Measurements from ENCODE around the gene SETX.

SETX gene

DNA sequence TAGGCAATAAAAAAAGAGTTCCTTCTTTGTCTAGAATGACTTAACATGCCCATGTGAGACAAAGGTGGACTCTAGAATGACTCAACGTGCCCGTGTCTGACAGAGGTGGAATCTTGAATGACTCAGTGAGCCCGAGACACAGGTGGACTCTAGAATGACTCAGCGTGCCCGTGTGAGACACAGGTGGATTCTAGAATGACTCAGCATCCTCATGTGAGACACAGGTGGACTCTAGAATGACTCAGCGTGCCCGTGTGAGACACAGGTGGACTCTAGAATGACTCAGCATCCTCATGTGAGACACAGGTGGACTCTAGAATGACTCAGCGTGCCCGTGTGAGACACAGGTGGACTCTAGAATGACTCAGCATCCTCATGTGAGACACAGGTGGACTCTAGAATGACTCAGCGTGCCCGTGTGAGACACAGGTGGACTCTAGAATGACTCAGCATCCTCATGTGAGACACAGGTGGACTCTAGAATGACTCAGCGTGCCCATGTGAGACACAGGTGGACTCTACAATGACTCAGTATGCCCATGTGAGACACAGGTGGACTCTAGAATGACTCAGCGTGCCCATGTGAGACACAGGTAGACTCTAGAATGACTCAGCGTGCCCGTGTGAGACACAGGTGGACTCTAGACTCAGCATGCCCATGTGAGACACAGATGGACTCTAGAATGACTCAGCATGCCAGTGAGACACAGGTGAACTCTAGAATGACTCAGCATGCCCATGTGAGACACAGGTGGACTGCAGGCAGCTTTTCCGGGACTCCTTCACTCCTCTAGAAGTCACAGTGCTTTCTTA is 84.9 kb downstream of the SETX start:
- DNase-seq, result peak; percentile 5

GRCh38 chr9:132268725-132269352 is 85.9 kb downstream of the SETX start:
- no peak for DNase-seq

GRCh38 chr9:132267660-132268059 is 87.1 kb downstream of the SETX start:
- no peak for DNase-seq

DNA sequence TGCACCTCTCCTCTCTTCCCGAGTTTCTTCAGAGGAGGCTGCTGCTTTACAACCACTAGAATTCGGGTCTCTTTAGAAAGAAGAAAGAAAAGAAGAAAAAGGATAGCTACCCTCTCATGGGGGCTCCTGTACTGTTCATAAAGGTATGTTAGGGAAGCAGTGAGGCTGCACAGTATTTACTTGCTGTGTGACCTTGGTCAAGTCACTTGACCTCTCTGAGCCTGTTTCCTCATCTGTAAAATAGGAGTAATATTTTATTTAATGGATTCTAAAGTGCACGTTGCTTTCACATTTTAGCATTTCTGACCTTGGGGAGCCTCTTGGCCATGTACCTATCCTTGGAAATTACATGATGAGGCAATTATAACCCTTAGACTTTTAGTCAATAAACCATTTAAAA is 88.8 kb downstream of the SETX start:
- DNase-seq, result no peak

- DNase-seq, result no peak
Measured at GRCh38 chr9:132260846-132261245, 93.9 kb downstream of the SETX start.

DNA sequence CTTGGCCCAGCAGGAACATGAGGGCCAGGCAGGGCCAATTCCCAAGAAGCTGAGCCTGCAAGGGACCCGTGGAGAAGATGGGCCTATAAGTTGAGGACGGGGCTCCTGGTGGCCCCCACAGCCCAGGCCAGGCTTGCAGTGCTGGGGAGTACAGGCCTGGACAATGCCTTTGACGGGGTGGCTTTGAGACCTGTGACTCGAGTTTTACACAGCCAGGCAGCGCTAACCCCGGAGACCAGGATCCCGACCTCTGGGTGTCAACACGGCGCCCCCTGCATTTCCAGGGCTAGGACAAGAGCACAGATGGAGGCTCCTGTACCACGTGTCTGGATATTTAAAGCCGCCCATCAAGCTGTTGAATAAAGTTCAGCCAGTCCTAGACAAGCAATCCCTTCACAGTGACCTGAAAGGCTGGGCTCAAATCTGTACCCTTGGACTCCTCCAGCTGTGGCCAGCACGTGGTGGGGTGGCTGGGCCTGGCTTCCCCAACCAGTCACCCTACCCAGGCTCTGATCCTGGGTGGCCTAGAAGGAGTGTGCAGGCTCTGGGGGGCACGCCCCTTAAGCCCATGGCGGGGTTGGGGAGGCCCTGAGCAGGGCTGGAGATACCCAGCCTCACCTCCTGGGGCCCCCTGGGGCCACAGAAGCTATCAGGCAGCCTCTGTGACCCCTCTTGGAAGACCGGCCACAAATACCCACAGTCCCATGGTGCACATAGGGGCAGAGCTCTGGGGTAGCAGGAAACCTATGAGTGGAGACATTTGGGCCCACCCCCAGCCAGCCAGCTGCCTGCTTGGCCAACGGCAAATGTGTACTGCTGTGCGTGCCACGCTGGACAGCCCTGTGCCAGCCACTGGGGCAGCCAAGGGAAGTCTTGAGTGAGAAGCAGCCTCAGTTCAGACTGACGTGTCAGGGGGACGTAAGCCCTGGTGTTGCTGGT is 104.2 kb downstream of the SETX start:
- no peak for DNase-seq

GRCh38 chr9:132249690-132250089 is 105.1 kb downstream of the SETX start:
- DNase-seq, result no peak

- DNase-seq, result no peak
Measured at GRCh38 chr9:132249123-132249522, 105.7 kb downstream of the SETX start.

- DNase-seq, result no peak
Measured at GRCh38 chr9:132247942-132248341, 106.8 kb downstream of the SETX start.

- DNase-seq, result no peak
Measured at GRCh38 chr9:132245465-132245864, 109.3 kb downstream of the SETX start.

- no peak for DNase-seq
Measured at GRCh38 chr9:132244582-132245455, 110.0 kb downstream of the SETX start.

- no peak for DNase-seq
Measured at GRCh38 chr9:132243156-132244074, 111.4 kb downstream of the SETX start.

- no peak for DNase-seq
Measured at GRCh38 chr9:132242621-132243155, 112.1 kb downstream of the SETX start.

DNA sequence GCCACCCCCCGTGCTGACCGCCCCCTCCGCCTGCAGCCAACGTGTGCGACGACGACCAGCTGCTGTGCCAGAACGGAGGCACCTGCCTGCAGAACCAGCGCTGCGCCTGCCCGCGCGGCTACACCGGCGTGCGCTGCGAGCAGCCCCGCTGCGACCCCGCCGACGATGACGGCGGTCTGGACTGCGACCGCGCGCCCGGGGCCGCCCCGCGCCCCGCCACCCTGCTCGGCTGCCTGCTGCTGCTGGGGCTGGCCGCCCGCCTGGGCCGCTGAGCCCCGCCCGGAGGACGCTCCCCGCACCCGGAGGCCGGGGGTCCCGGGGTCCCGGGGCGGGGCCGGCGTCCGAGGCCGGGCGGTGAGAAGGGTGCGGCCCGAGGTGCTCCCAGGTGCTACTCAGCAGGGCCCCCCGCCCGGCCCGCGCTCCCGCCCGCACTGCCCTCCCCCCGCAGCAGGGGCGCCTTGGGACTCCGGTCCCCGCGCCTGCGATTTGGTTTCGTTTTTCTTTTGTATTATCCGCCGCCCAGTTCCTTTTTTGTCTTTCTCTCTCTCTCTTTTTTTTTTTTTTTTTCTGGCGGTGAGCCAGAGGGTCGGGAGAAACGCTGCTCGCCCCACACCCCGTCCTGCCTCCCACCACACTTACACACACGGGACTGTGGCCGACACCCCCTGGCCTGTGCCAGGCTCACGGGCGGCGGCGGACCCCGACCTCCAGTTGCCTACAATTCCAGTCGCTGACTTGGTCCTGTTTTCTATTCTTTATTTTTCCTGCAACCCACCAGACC is 112.8 kb downstream of the SETX start:
- DNase-seq, result no peak

DNA sequence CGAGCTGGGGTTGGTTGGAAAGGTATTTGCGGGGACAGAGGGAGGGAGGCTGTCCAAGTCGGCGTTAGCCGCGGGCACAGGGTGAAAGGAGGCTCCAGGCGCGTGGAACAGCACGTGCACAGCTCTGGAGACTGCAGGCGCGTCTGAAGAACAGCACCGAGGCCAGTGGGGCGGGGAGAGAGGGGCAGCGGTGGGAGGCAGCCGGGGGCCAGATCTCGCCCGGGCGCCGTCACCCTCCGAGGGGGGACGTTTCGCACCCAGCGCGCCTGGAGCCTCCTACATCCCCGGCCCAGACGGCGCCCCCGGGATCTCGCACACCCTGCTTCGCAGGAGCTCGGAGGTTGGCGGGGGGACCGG is 113.3 kb downstream of the SETX start:
- no peak for DNase-seq

DNA sequence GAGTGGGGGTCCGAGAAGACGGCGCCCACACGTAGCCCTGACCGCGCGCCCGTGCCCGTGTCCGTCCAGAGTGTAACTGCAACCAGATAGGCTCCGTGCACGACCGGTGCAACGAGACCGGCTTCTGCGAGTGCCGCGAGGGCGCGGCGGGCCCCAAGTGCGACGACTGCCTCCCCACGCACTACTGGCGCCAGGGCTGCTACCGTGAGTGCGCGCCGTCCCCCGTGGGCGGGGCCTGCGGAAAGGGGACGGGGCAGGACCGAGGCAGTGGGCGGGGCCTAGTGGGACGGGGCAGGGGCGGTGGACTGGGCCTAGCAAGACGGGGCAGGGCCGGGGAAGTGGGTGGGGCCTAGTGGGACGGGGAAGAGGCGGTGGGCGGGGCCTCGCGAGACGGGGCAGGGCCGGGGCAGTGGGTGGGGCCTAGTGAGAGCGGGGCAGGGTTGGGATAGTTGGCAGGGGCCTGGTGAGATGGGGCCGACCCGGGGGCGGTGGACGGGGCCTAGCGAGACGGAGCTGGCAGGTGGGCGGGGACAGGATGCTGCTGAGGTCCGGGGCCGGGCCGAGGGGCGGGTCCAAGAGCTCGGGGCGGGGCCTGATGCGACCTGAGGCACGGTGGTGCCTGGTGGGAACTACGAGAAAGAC is 113.8 kb downstream of the SETX start:
- peak; percentile 42 for DNase-seq

GRCh38 chr9:132239999-132240840 is 114.6 kb downstream of the SETX start:
- DNase-seq, result no peak

DNA sequence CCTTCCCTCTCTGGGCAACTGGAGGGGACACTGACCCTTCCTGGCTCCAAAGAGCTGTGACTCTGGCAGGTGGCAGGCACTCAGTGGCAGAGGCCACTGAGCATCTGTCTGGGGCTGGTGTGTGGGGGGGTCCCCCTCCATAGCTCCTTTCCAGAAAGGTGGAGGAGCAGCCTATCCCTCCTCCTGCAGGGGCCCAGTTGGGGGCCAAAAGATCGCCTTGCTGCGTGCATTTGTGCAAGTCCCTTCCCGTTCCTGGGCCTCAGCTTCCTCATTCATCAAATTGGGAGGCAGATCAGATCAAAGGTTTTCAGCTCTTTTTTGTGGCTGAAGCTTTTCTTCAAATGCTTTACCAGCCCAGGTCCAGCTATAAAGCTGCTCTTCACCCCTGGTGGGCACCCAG is 115.3 kb downstream of the SETX start:
- DNase-seq, result no peak

DNA sequence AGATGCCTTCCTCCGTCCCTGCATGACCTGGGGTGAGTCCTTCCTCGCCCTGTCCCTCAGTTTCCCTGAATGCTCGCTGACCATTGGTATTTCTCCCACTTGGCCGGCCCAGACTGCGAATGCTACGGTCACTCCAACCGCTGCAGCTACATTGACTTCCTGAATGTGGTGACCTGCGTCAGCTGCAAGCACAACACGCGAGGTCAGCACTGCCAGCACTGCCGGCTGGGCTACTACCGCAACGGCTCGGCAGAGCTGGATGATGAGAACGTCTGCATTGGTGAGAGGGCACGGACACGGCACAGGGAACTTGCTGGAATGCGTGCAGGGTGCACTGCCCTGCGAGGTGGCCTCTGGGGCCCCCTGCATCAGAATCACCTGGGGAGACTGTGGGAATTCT is 115.8 kb downstream of the SETX start:
- DNase-seq, result no peak
